Neuronal stem cell (in vitro differentiated cells): ENCODE measurements around the gene FOLR1.

ENCODE experiments used
- DNase-seq: peaks from one replicate; pipeline ENCODE4 v3.0.0-alpha.2; 2013; ENCODE audit warnings: low spot score
- H2AFZ ChIP-seq: one replicate; pipeline ENCODE4 v1.6.1; 2013; ENCODE audit warnings: mild to moderate bottlenecking, low read length, inconsistent platforms
- H2AK5ac ChIP-seq: 2 replicates; pipeline ENCODE4 v1.6.1; 2013; ENCODE audit warnings: low read depth, mild to moderate bottlenecking, inconsistent platforms, low read length, moderate library complexity, mixed read lengths
- H2BK120ac ChIP-seq: 2 replicates; pipeline ENCODE4 v1.6.1; 2013; ENCODE audit warnings: low read depth, mild to moderate bottlenecking, inconsistent platforms, low read length, moderate library complexity, mixed read lengths
- H2BK12ac ChIP-seq: one replicate; pipeline ENCODE4 v1.6.1; 2013; ENCODE audit warnings: low read length, inconsistent platforms
- H2BK15ac ChIP-seq: 2 replicates; pipeline ENCODE4 v1.6.1; 2013; ENCODE audit warnings: mild to moderate bottlenecking, low read length, inconsistent platforms, mixed read lengths
- H2BK5ac ChIP-seq: one replicate; pipeline ENCODE4 v1.6.1; 2013; ENCODE audit warnings: inconsistent platforms, mild to moderate bottlenecking, low read length, moderate library complexity
- H3K14ac ChIP-seq: one replicate; pipeline ENCODE4 v1.6.1; 2013; ENCODE audit warnings: low read length, inconsistent platforms
- H3K18ac ChIP-seq: 2 replicates; pipeline ENCODE4 v1.6.1; 2013; ENCODE audit warnings: low read length, inconsistent platforms
- H3K23ac ChIP-seq: 2 replicates; pipeline ENCODE4 v1.6.1; 2013; ENCODE audit warnings: low read depth, mild to moderate bottlenecking, mixed read lengths, low read length, inconsistent platforms; ENCODE audit not compliant: poor library complexity
- H3K27ac ChIP-seq: replicated peaks from 3 replicates; pipeline ENCODE4 v1.5.1; 2013; ENCODE audit warnings: low read length, inconsistent platforms
- H3K27me3 ChIP-seq, 3 experiments: 2 replicates each; pipeline ENCODE4 v1.6.1; 2013; ENCODE audit warnings: low read length in 3 of 3, mild to moderate bottlenecking in 2 of 3, inconsistent platforms in 1 of 3, low read depth in 1 of 3, mixed read lengths in 1 of 3, moderate library complexity in 1 of 3; ENCODE audit not compliant: control insufficient read depth in 3 of 3, insufficient read depth in 3 of 3
- H3K36me3 ChIP-seq, 2 donors: replicated peaks in 1 of 2; 2 replicates each; pipeline ENCODE4 v1.6.1; 2013; ENCODE audit warnings: low read length in 2 of 2; ENCODE audit not compliant: control insufficient read depth in 2 of 2, insufficient read depth in 2 of 2
- H3K4ac ChIP-seq: 2 replicates; pipeline ENCODE4 v1.6.1; 2013; ENCODE audit warnings: inconsistent platforms, mild to moderate bottlenecking, low read length, moderate library complexity
- H3K4me1 ChIP-seq, 2 donors: 1 replicate in 1 of 2; 2 replicates in 1 of 2; pipeline ENCODE4 v1.6.1; 2013; ENCODE audit warnings: low read length in 2 of 2, low read depth in 1 of 2; ENCODE audit not compliant: control insufficient read depth in 2 of 2, insufficient read depth in 1 of 2
- H3K4me2 ChIP-seq: one replicate; pipeline ENCODE4 v1.6.1; 2013; ENCODE audit warnings: mild to moderate bottlenecking, low read length, inconsistent platforms; ENCODE audit not compliant: insufficient read depth, poor library complexity, severe bottlenecking
- H3K4me3 ChIP-seq, 2 donors: 2 replicates each; pipeline ENCODE4 v1.5.1; 2013; ENCODE audit warnings: low read length in 2 of 2, mild to moderate bottlenecking in 2 of 2, inconsistent platforms in 1 of 2, moderate library complexity in 1 of 2
- H3K79me1 ChIP-seq: one replicate; pipeline ENCODE4 v1.6.1; 2013; ENCODE audit warnings: low read depth, mild to moderate bottlenecking, inconsistent platforms, low read length, moderate library complexity
- H3K9ac ChIP-seq: one replicate; pipeline ENCODE4 v1.6.1; 2013; ENCODE audit warnings: mild to moderate bottlenecking, low read depth, low read length, inconsistent platforms; ENCODE audit not compliant: poor library complexity
- H3K9me3 ChIP-seq, 2 donors: replicated peaks in 1 of 2; 2 replicates each; pipeline versions ENCODE3 to v1.6.1; 2013; ENCODE audit warnings: low read length in 2 of 2, mild to moderate bottlenecking in 2 of 2, inconsistent platforms in 1 of 2, low read depth in 1 of 2, mixed read lengths in 1 of 2, moderate library complexity in 1 of 2; ENCODE audit not compliant: control insufficient read depth in 2 of 2, insufficient read depth in 1 of 2
- H4K8ac ChIP-seq: one replicate; pipeline ENCODE4 v1.6.1; 2013; ENCODE audit warnings: low read depth, mild to moderate bottlenecking, inconsistent platforms, low read length, moderate library complexity
- H4K91ac ChIP-seq: one replicate; pipeline ENCODE4 v1.6.1; 2013; ENCODE audit warnings: low read length, low read depth, mild to moderate bottlenecking, inconsistent platforms; ENCODE audit not compliant: poor library complexity
- WGBS, 2 donors: extraction: QIAGEN DNeasy Blood & Tissue Kit; methylation state at CpG; one replicate each; pipeline ENCODE4 v1.1.7; 2013; ENCODE audit warnings: missing lambda C conversion rate in 2 of 2, mixed read lengths in 1 of 2; ENCODE audit not compliant: insufficient read length in 2 of 2, insufficient replicate concordance in 1 of 2; ENCODE audit errors: extremely low coverage in 2 of 2; 5-methylcytosine and 5-hydroxymethylcytosine counted together

FOLR1 gene

DNA sequence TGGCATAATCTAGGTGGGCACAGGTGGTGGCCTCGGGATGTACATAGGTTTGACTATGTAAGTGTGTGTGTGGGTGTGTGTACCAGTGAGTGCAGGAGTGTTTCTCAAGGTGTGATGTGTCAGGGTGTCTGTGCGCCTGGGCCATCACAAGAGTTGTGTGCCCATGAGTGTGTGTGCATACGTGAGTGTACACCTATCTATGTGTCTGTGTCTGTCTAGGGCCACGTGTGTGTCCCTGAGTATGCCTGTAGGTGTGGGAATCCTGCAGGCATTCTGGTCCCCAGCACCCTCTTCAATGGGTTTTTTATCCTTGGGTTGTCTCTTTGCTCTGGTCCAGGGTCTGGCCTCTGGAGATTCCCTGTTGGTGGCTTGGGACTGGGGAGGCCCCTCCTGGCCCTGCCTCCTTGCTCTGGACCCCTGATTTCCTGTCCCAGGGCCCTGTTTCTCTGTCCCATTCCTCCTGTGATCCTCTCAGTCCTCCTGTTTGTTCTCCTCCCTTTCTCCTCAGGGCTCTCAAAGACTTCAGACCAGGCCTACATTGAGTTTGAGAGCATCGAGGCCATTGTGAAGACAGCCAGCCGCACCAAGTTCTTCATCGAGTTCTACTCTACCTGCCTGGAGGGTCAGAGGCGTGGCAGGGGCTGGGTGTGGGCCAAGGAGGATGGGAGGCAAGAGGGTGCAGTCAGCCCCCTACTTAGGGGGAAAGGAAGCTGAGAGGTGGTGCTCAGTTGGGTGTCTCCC, 42.0 kb downstream of the FOLR1 start:
- H3K4me2 ChIP-seq = no peak overlapping the region
- H3K79me1 ChIP-seq = peaks cover 2% of the 10 kb centered on the region
- H4K91ac ChIP-seq = no peak overlapping the region
- H3K27ac ChIP-seq = no peak overlapping the region
- H3K27me3 ChIP-seq = peaks cover 0 to 5% (median 3%) of the 10 kb centered on the region in 3 experiments
- H2AK5ac ChIP-seq = no peak overlapping the region
- H3K4ac ChIP-seq = no peak overlapping the region
- H2BK12ac ChIP-seq = no peak overlapping the region
- H3K23ac ChIP-seq = no peak overlapping the region
- H3K4me1 ChIP-seq = peaks cover 3 to 11% of the 10 kb centered on the region in 2 donors
- H3K36me3 ChIP-seq = peaks cover 69 to 100% of the 10 kb centered on the region in 2 donors
- H2BK5ac ChIP-seq = no peak overlapping the region
- H4K8ac ChIP-seq = no peak overlapping the region
- H2BK15ac ChIP-seq = no peak overlapping the region
- no peak overlapping the region for H2BK120ac ChIP-seq
- no peak for DNase-seq
- no CpG with 5 or more reads among the region's 8 CpGs for WGBS, 2 donors
- H3K4me3 ChIP-seq = no peak overlapping the region
- H2AFZ ChIP-seq = no peak overlapping the region
- no peak overlapping the region for H3K18ac ChIP-seq
- H3K9ac ChIP-seq = no peak overlapping the region
- no peak overlapping the region for H3K14ac ChIP-seq
- H3K9me3 ChIP-seq = no peaks in the 10 kb centered on the region

DNA sequence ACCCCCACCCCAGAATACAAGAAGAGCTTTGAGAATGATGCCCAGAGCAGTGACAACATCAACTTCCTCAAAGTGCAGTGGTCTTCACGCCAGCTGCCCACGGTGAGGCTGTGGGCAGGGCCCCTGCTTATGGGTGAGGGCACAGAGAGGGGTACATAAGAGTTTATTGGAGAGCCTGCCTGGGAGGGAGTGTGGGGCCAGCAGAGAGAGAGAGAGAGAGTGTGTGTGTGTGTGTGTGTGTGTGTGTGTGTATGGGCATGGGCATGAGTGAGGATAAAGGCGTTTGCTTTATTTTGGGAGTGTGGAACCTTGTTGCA, 42.5 kb downstream of the FOLR1 start:
- no peak for DNase-seq
- Histone ChIP-seq H2BK15ac (no peak overlapping the region), H2AK5ac (no peak overlapping the region), H3K4ac (no peak overlapping the region), H2BK120ac (no peak overlapping the region), H3K27me3 (peaks cover 3 to 11% (median 9%) of the 10 kb centered on the region in 3 experiments), H3K9me3 (no peaks in the 10 kb centered on the region), H3K36me3 (peaks cover 64 to 95% of the 10 kb centered on the region in 2 donors), H4K8ac (no peak overlapping the region), H2BK5ac (no peak overlapping the region), H2BK12ac (no peak overlapping the region), H3K79me1 (peaks cover 2% of the 10 kb centered on the region), H3K18ac (no peak overlapping the region), H3K23ac (no peak overlapping the region), H3K4me1 (peaks cover 3 to 15% of the 10 kb centered on the region in 2 donors), H2AFZ (no peak overlapping the region), H3K27ac (no peak overlapping the region), H4K91ac (no peak overlapping the region), H3K4me2 (no peak overlapping the region), H3K4me3 (no peak overlapping the region), H3K14ac (no peak overlapping the region), H3K9ac (no peak overlapping the region)
- WGBS, 2 donors = no CpG with 5 or more reads among the region's 3 CpGs

DNA sequence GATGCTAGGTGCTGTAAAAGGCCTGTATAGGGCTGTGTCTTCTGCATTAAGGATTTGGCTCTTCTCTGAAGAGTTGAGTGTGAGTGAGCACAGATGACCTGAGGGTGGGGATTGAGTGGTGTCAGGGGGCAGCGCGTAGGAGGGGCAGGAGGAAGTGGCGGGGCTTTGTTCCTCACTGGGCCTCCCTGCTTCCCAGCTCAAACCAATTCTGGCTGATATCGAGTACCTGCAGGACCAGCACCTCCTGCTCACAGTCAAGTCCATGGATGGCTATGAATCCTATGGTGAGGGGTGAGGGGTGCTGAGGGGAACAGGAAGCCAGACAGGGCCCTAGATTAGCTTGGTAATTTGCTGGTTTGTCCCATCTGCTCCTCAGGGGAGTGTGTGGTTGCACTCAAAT, 43.0 kb downstream of the FOLR1 start:
- no peak overlapping the region for H3K27ac ChIP-seq
- H3K4me1 ChIP-seq = peaks cover 3 to 16% of the 10 kb centered on the region in 2 donors

DNA sequence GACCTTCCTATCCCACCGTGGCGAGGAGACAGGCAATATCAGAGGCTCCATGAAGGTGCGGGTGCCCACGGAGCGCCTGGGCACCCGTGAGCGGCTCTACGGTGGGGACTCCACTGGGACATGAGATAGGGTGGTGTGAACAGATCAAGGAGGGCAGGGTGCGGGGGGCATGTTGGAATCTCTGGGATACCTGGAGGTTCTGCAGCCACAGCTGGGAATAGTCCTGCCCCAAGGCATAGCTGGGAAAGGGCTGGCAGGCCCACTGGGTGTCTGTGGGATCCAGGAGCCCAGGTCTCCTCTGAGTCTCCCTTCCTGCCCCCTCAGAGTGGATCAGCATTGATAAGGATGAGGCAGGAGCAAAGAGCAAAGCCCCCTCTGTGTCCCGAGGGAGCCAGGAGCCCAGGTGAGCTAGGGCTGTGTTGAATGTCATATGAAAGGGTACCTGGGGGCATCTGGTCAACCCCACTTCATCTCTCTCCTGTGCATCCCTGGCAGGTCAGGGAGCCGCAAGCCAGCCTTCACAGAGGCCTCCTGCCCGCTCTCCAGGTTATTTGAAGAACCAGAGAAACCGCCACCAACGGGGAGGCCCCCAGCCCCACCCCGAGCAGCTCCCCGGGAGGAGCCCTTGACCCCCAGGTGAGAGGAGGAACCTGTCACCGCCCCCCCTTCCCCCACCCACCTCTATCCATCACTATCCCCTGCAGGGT, 43.6 kb downstream of the FOLR1 start:
- H3K14ac ChIP-seq = no peak overlapping the region
- no peak overlapping the region for H2BK120ac ChIP-seq
- no peak overlapping the region for H4K91ac ChIP-seq

More for the DNA sequence above, 43.0 kb downstream of the FOLR1 start:
- no peak overlapping the region for H2BK120ac ChIP-seq
- H3K14ac ChIP-seq = no peak overlapping the region
- no peak overlapping the region for H4K91ac ChIP-seq
- H3K36me3 ChIP-seq = peaks cover 59 to 90% of the 10 kb centered on the region in 2 donors
- H3K4ac ChIP-seq = no peak overlapping the region
- no peak overlapping the region for H3K9ac ChIP-seq
- peaks cover 2% of the 10 kb centered on the region for H3K79me1 ChIP-seq
- H2BK15ac ChIP-seq = no peak overlapping the region
- no peak overlapping the region for H3K23ac ChIP-seq
- DNase-seq = no peak
- no peak overlapping the region for H2BK5ac ChIP-seq
- no peak overlapping the region for H3K4me3 ChIP-seq
- H3K18ac ChIP-seq = no peak overlapping the region
- H4K8ac ChIP-seq = no peak overlapping the region
- H2AFZ ChIP-seq = no peak overlapping the region
- H2BK12ac ChIP-seq = no peak overlapping the region
- peaks cover 7 to 15% (median 12%) of the 10 kb centered on the region in 3 experiments for H3K27me3 ChIP-seq
- no peaks in the 10 kb centered on the region for H3K9me3 ChIP-seq
- no CpG with 5 or more reads among the region's 4 CpGs for WGBS, 2 donors
- H2AK5ac ChIP-seq = no peak overlapping the region
- H3K4me2 ChIP-seq = no peak overlapping the region

More for the DNA sequence above, 43.6 kb downstream of the FOLR1 start:
- H3K9ac ChIP-seq = no peak overlapping the region
- H3K27me3 ChIP-seq = peaks cover 12 to 21% (median 18%) of the 10 kb centered on the region in 3 experiments
- no peak overlapping the region for H3K18ac ChIP-seq
- no peaks in the 10 kb centered on the region for H3K9me3 ChIP-seq
- H3K4me3 ChIP-seq = no peak overlapping the region
- H3K79me1 ChIP-seq = peaks cover 2% of the 10 kb centered on the region
- no peak overlapping the region for H4K8ac ChIP-seq
- H3K4ac ChIP-seq = no peak overlapping the region
- H2AFZ ChIP-seq = no peak overlapping the region
- no peak overlapping the region for H2BK12ac ChIP-seq
- no peak overlapping the region for H2BK5ac ChIP-seq
- WGBS, 2 donors = no CpG with 5 or more reads among the region's 17 CpGs
- no peak overlapping the region for H3K27ac ChIP-seq
- H2BK15ac ChIP-seq = no peak overlapping the region
- H3K4me2 ChIP-seq = no peak overlapping the region
- H3K23ac ChIP-seq = no peak overlapping the region
- H3K4me1 ChIP-seq = peaks cover 6 to 20% of the 10 kb centered on the region in 2 donors
- no peak overlapping the region for H2AK5ac ChIP-seq
- no peak for DNase-seq
- peaks cover 53 to 85% of the 10 kb centered on the region in 2 donors for H3K36me3 ChIP-seq
